Liver (tissue), 9 donors: ENCODE data around the gene PPHLN1. TPM values are rescaled to one million over a fixed set of nuclear protein-coding genes. Genes with fewer than 3 reads are reported as not detected.

Source experiments
- DNase-seq: peaks from one replicate; pipeline ENCODE4 v3.0.0-alpha.2; 2017; ENCODE audit warnings: low spot score
- H3K27ac ChIP-seq, 2 donors: one replicate each; pipeline ENCODE4 v1.7.0; 2013; ENCODE audit warnings: inconsistent platforms in 2 of 2, low read length in 2 of 2, control low read depth in 1 of 2, low read depth in 1 of 2, mild to moderate bottlenecking in 1 of 2
- H3K27me3 ChIP-seq, 4 donors: one replicate each; pipeline versions ENCODE4 v1.6.1 to v1.7.0; 2013; ENCODE audit warnings: low read length in 3 of 4, inconsistent platforms in 1 of 4, mild to moderate bottlenecking in 1 of 4, moderate library complexity in 1 of 4; ENCODE audit not compliant: control insufficient read depth in 4 of 4, insufficient read depth in 4 of 4
- H3K36me3 ChIP-seq, 4 donors: one replicate each; pipeline versions ENCODE4 v1.6.1 to v1.7.0; 2013; ENCODE audit warnings: low read length in 3 of 4, mild to moderate bottlenecking in 3 of 4, low read depth in 1 of 4, moderate library complexity in 1 of 4; ENCODE audit not compliant: control insufficient read depth in 4 of 4, insufficient read depth in 3 of 4
- H3K4me1 ChIP-seq, 4 donors: one replicate each; pipeline versions ENCODE4 v1.6.1 to v1.7.0; 2013; ENCODE audit warnings: low read length in 3 of 4, mild to moderate bottlenecking in 3 of 4, moderate library complexity in 1 of 4; ENCODE audit not compliant: control insufficient read depth in 4 of 4, insufficient read depth in 4 of 4
- H3K4me3 ChIP-seq, 3 donors: one replicate each; pipeline versions ENCODE4 v1.6.1 to v1.7.0; 2013; ENCODE audit warnings: low read length in 3 of 3, control low read depth in 1 of 3, low read depth in 1 of 3, mild to moderate bottlenecking in 1 of 3
- H3K9ac ChIP-seq, 2 donors: one replicate each; pipeline ENCODE4 v1.7.0; 2013; ENCODE audit warnings: low read length in 2 of 2, mild to moderate bottlenecking in 2 of 2, moderate library complexity in 2 of 2, control low read depth in 1 of 2, low read depth in 1 of 2
- H3K9me3 ChIP-seq, 4 donors: one replicate each; pipeline versions ENCODE4 v1.6.1 to v1.7.0; 2013; ENCODE audit warnings: low read length in 3 of 4; ENCODE audit not compliant: control insufficient read depth in 4 of 4
- ATF3 ChIP-seq: IDR thresholded peaks from 2 replicates; pipeline ENCODE4 v1.6.1; 2016; ENCODE audit warnings: antibody characterized with exemption
- CTCF ChIP-seq: fragments of 150-350 bp; IDR thresholded peaks from 2 replicates; pipeline ENCODE4 v1.5.1; 2017; ENCODE audit warnings: improper control_type of control experiment, low read depth, low read length; ENCODE audit not compliant: missing input control
- EGR1 ChIP-seq, 2 donors: IDR thresholded peaks; 2 replicates each; pipeline ENCODE4 v1.6.1; 2016 to 2018; ENCODE audit warnings: antibody characterized with exemption in 2 of 2, low read depth in 2 of 2
- FOXA1 ChIP-seq: IDR thresholded peaks from 2 replicates; pipeline ENCODE4 v1.6.1; 2016; ENCODE audit warnings: antibody characterized with exemption
- FOXA2 ChIP-seq: IDR thresholded peaks from 2 replicates; pipeline ENCODE4 v1.6.1; 2016; ENCODE audit warnings: antibody characterized with exemption
- GABPA ChIP-seq, 2 donors: IDR thresholded peaks in 1 of 2; conservative IDR thresholded peaks in 1 of 2; 2 replicates each; pipeline ENCODE4 v1.6.1; 2016; ENCODE audit warnings: antibody characterized with exemption in 2 of 2, mild to moderate bottlenecking in 1 of 2, moderate library complexity in 1 of 2
- HNF4A ChIP-seq, 2 donors: conservative IDR thresholded peaks; 2 replicates each; pipeline ENCODE4 v1.6.1; 2016; ENCODE audit warnings: antibody characterized with exemption in 2 of 2, mild to moderate bottlenecking in 2 of 2
- HNF4G ChIP-seq: IDR thresholded peaks from 2 replicates; pipeline ENCODE4 v1.6.1; 2016; ENCODE audit warnings: antibody characterized with exemption
- JUND ChIP-seq, 2 donors: IDR thresholded peaks; 2 replicates each; pipeline ENCODE4 v1.6.1; 2016; ENCODE audit warnings: antibody characterized with exemption in 2 of 2
- MAX ChIP-seq: IDR thresholded peaks from 2 replicates; pipeline ENCODE4 v1.6.1; 2016; ENCODE audit warnings: antibody characterized with exemption
- RAD21 ChIP-seq, 2 donors: IDR thresholded peaks; 2 replicates each; pipeline ENCODE4 v1.6.1; 2016; ENCODE audit warnings: antibody characterized with exemption in 2 of 2, mild to moderate bottlenecking in 2 of 2
- REST ChIP-seq: IDR thresholded peaks from 2 replicates; pipeline ENCODE4 v1.6.1; 2016; ENCODE audit warnings: antibody characterized with exemption, mild to moderate bottlenecking
- RXRA ChIP-seq, 2 donors: IDR thresholded peaks; 2 replicates each; pipeline ENCODE4 v1.6.1; 2017 to 2018; ENCODE audit warnings: antibody characterized with exemption in 2 of 2, mild to moderate bottlenecking in 1 of 2
- SP1 ChIP-seq: IDR thresholded peaks from 2 replicates; pipeline ENCODE4 v1.6.1; 2018; ENCODE audit warnings: antibody characterized with exemption, mild to moderate bottlenecking
- TAF1 ChIP-seq: conservative IDR thresholded peaks from 2 replicates; pipeline ENCODE4 v1.6.1; 2016; ENCODE audit warnings: antibody characterized with exemption, mild to moderate bottlenecking
- YY1 ChIP-seq: IDR thresholded peaks from 2 replicates; pipeline ENCODE4 v1.6.1; 2016; ENCODE audit warnings: antibody characterized with exemption, mild to moderate bottlenecking
- WGBS: extraction: QIAGEN DNeasy Blood & Tissue Kit; methylation state at CpG from one replicate; pipeline ENCODE4 v1.1.7; 2013; 5-methylcytosine and 5-hydroxymethylcytosine counted together
- polyA plus RNA-seq, 2 donors: library from polyadenylated mRNA; stranded (reverse) in 1 of 2; unstranded in 1 of 2; fragments of 200-250 nt in 1 of 2; fragments of >200 nt in 1 of 2; fragmentation: Nextera tagmentation in 1 of 2; extraction: Ambion mirVana in 1 of 2; gene quantifications; one replicate each; pipeline versions ENCODE4 v1.2.1 to v1.2.3, GENCODE V29; 2013 to 2015
- total RNA-seq, 2 donors: library from RNA; depleted of rRNA; stranded (reverse); fragments of >200 nt; gene quantifications; one replicate each; pipeline ENCODE4 v1.2.3, GENCODE V29; 2014
- donor health status: healthy.
- donor health status: healthy.
- donor health status: healthy.
- donor health status: healthy.
- donor health status: healthy.

The PPHLN1 gene
- total and polyA plus RNA-seq, 4 donors = 11.6 to 40.3 (median 27.7) TPM

- TF ChIP-seq CTCF = no peak
- TF ChIP-seq ATF3 = no peak
Measured at GRCh38 chr12:42394429-42394828, 68.5 kb downstream of the PPHLN1 start (continued).

- peaks cover 0 to 23% (median 12%) of the 10 kb centered on the region in 4 donors for H3K36me3 ChIP-seq
- TF ChIP-seq HNF4G (no peak), FOXA1 (no peak), EGR1 (IDR thresholded peaks at IDR 0.05; ENCODE audit: low read depth in 2 of 2) (no peak), MAX (no peak), REST (no peak), FOXA2 (no peak), HNF4A (conservative IDR thresholded peaks at IDR 0.05) (no peak), TAF1 (no peak), JUND (IDR thresholded peaks at IDR 0.05) (no peak), SP1 (no peak), RAD21 (IDR thresholded peaks at IDR 0.05) (no peak), ATF3 (no peak), GABPA (IDR thresholded peaks at IDR 0.05 in 1 of 2, conservative IDR thresholded peaks at IDR 0.05 in 1 of 2) (no peak), YY1 (no peak), RXRA (IDR thresholded peaks at IDR 0.05) (no peak)
- no peaks in the 10 kb centered on the region for H3K9me3 ChIP-seq
- WGBS = 95% methylated on average over 3 of the region's 3 CpGs
- no peak overlapping the region for H3K27ac ChIP-seq
- DNase-seq = no peak
- no peaks in the 10 kb centered on the region for H3K27me3 ChIP-seq
- H3K4me3 ChIP-seq = no peak overlapping the region
- no peaks in the 10 kb centered on the region for H3K4me1 ChIP-seq
- no peak overlapping the region for H3K9ac ChIP-seq
Measured at GRCh38 chr12:42396473-42397259, 70.7 kb downstream of the PPHLN1 start.
